Hypothalamus (tissue), 51 donors: ENCODE data around the gene BBS1.
"Not testable (repeated sequence)": the region's sequence is repeated elsewhere in the genome, so short reads cannot be mapped to it uniquely, and the experiment has no call there.

Source experiments
- DNase-seq, 51 donors: peaks; one replicate each; lab custom pipeline; 2025; lab: John Stamatoyannopoulos, UW

Gene BBS1

DNA sequence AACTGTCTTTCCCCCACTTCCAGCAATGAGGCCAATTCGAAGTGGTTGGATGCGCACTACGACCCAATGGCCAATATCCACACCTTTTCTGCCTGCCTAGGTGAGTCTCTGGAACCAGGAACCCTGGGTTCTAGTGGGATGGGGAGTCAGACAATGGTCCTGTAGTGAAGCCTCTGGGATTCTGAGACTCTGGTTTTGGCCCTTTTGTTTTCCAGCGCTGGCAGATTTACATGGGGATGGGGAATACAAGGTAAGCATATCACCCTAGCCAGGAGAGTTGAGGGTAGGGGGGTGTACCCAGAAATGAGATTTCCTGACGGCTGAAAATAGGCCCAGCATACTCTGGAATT is 530 bp downstream of the BBS1 start:
- DNase-seq, result peak in 1 of 51 donors; percentile 20

DNA sequence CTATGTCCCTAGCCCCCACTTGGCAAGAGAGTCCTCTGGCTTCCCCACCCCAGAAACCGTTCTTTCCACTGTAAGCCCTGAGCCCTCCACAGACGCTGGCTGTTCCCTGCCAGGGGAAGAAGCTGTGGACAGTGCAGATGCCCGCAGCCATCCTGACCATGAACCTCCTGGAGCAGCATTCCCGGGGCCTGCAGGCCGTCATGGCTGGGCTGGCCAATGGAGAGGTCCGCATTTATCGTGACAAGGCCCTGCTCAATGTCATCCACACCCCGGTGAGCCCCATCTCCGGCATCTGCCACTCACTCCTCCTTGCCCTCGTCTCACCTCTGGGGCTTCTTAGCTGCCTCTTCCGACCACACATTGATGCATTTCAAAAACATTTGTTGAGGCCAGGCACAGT is 13.2 kb downstream of the BBS1 start:
- no peak for DNase-seq

DNA sequence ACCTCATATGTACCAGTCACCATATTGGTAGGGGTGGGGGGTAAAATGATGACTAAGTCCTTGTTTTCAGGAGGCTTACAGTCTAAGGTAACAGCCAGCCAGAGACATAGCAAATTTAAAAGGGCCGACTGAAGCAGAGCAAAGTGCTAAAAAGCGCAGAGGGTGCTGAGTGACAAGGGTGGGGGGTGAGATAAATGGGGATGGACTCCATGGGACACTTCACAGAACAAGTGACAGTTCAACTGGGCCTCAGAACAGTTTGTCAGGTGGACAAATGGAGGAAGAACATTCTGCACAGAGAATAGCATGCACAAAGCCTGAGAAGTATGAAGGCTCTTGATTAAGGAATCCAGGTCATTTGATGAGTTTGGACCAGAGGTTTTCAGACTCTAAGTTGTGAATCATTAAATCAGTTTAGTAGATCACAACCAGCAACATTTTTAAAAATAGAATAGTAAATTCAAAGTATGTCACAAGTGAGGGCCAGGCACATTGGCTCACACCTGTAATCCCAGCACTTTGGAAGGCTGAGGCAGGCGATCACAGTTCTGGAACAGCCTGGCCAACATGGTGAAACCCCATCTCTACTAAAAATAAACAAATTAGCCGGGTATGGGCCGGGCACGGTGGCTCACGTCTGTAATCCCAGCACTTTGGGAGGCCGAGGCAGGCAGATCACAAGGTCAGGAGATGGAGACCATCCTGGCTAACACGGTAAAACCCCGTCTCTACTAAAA is 14.0 kb downstream of the BBS1 start:
- DNase-seq, result no peak

DNA sequence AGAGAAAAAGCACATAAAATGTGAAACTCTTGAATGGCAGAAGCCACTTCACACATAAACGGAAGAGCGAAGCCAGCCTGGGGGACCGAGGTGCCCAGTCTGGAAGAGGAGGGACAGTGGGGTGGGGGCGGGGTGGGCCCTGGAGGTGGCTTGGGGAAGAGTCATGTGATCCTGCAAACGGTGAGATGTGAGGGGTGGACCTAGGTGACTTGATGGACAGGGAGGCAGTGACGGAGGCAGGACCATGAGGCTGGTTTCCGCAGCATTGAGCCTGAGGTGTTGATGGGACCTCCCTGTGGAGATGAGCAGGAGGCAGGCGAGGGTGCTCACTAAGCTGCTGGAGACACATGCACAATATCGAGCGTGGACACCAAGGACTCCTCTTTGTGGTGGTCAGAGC is 18.6 kb downstream of the BBS1 start:
- no peak for DNase-seq

DNA sequence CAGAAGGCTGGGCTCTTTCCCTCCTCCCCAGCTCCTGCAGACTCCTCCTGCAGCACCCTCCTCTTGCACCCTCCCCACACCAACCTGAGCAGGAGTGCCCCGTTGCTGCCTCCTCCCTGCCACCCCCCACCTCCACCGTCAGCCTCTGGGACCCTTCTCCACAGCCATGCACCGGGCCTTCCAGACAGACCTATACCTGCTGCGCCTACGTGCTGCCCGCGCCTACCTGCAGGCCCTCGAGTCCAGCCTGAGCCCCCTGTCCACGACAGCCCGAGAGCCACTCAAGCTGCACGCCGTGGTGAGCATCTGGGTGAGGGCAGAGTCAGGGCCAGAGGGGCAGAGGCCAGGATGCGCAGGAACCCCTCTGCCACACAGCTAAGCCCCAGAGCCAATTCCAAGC is 19.2 kb downstream of the BBS1 start:
- no peak for DNase-seq

DNA sequence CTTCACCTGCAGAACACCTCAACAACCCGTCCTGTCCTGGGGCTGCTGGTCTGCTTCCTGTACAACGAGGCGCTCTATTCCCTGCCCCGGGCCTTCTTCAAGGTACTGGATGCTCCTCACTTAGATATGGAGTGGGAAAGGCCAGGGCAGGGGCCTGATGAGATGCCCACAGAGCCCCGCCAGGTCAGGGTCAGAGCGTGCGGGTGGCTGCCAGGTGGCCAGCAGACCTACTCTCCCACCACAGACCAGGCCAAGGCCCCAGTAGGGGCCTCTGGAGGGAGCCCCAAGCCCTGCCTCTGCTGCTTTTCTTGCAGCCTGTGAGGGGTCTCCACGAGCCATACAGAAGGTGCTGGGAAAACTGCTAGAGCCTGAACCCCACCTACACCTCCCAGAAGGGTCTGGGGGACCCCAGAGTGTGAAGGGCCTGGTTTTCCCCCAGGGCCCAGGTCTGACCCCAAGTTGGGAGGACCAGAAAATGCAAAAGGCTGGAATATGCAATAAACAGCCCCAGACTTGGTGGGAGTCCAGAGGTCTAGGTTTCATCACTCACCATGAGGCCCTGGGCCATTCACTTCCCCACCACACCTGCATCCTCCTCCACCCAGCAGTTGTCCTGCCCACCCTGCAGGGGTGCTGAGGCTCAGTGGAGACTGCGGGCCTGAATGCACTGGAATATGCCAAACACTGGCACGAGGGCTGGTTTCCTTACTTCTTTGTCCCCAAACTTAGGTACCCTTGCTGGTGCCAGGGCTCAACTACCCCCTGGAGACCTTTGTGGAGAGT is 20.7 kb downstream of the BBS1 start:
- no peak for DNase-seq

DNA sequence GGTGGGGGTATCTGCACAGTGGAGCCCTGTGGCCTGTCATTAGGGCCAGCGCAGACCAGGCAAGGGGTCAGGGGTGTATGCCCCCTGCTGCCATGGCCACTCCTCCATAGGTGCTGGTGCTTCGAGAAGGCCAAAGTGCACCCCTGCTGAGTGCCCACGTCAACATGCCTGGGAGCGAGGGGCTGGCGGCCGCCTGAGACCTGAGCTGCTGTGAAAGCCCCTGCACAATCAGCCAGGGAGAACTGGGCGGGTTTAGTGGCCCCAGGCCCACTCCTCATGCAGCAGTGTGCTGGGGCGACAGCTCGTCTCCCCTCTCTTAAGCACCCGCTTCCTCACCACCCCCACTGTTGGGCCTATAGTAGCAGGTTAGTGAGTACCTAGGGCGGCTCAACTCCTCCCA is 21.4 kb downstream of the BBS1 start:
- no peak for DNase-seq

DNA sequence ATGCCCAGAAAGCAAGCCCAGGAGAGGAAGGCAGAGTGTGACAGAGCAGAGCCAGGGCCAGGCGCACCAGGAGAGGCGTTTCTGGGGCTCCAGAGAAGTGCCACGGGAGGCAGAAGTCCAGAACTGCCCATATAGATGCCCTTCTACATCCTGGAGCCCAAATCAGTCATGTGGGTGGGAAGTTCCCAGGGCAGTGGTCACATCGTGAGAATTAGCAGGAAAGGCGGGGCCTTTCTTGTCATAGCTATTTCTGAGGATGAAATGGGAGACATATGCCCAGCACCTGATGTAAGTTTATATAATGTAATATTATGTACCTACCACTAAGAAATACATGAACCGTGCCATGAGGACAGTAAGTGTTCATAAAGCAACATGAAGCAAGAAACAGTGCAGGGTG is 22.3 kb downstream of the BBS1 start:
- no peak for DNase-seq

DNA sequence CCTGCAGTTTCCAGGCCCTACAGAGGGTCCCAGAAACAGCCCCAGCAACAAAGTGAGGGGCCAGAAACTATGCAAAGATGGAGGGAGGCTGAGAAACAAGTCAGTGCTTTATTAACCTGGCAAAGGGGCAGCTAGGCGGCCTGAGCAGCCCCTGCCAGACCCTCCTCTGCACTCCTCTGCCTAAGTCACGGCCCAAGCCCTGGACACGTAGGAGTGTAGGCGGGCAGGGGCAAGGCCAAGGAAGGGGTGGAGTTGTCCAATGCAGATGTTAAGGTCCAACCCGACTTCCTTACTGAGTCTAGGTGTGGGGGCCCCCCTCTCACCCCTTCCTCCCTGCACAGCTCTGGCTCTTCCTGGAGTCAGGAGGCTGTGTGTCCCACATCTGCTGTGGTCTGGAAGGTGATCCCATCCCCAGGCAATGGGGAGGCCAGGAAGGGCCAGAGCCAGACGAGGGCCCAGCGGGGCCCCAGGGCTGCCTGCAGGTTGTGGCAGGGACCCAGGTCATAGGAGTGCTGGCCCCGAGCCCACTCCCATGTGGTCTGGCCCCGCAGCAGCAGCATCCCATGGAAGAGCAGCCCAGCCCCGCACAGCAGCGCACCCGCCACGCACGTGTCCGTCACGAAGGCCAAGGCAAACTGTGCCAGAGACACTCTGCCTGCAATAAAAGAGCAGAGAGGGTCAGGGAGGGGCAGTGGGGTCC is 28.9 kb downstream of the BBS1 start:
- DNase-seq, result no peak

DNA sequence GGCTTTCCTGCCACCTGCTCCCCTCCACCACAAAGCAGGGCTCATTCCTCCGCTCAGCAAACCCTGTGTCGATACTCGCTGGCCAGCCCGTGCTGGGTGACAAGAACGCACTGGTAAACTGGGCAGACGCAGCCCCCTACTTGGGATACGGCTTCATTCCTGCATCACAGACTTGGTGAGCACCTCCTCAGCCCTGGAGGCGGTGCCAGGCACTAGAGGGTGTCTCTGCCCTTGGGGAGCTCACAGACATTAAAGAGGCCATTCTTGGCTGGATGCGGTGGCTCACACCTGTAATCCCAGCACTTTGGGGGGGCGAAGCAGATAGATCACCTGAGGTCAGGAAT is 29.4 kb downstream of the BBS1 start:
- no peak for DNase-seq

DNA sequence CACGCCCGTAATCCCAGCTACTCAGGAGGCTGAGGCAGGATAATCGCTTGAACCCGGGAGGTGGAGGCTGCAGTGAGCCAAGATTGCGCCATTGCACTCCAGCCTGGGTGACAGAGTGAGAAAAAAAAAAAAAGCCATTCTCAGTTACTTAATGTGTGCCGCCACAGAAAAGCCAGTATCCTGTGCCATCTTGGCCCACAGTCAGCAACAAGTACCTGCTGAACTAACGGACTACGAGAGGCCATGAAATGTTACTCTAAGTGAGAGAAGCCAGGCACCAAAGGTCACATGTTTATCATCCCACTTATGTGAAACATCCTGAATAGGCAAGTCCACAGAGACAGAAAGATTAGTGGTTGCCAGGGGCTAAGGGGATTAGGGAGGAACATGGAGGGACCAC is 30.2 kb downstream of the BBS1 start:
- not testable (repeated sequence) for DNase-seq

DNA sequence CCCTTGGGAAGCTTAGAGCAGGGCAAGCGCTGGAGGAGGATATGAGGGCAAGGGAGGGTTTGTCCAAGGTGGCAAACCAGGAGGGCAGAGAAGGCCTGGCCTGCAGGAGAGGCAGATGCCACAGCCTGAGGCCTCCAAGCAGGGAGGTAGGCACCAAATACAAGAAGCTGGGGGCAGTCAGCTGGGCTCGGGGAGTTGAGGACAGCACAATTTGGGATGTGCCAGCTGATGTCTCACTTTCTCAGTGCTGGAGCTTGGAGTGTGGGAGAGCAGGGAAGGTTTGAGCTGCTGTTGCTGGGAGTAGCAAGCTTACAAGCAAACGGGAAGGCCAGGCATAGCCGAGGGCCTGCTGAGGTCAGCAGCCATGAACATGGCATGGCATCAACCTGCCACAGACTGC is 31.5 kb downstream of the BBS1 start:
- DNase-seq, result no peak

DNA sequence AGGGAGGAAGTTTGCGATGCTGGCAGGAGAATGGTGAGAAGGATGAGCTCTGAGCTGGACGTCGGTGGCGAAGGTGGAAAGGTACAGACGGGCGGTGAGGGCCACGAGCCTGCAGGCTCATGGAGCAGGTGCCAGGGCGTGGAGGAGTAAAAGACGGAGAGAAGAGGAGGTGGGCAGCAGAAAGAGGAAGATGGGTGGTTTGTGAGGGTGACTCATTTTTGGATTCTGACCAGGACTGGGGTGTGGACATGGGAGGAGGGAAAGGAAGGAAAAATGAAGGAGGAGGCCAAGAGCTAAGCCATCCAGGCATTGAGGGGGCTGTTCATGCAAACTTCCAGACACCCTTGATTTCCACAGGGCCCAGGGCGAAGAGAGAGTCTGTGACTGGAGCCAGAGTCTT is 31.9 kb downstream of the BBS1 start:
- peak in 1 of 51 donors; percentile 48 for DNase-seq

DNA sequence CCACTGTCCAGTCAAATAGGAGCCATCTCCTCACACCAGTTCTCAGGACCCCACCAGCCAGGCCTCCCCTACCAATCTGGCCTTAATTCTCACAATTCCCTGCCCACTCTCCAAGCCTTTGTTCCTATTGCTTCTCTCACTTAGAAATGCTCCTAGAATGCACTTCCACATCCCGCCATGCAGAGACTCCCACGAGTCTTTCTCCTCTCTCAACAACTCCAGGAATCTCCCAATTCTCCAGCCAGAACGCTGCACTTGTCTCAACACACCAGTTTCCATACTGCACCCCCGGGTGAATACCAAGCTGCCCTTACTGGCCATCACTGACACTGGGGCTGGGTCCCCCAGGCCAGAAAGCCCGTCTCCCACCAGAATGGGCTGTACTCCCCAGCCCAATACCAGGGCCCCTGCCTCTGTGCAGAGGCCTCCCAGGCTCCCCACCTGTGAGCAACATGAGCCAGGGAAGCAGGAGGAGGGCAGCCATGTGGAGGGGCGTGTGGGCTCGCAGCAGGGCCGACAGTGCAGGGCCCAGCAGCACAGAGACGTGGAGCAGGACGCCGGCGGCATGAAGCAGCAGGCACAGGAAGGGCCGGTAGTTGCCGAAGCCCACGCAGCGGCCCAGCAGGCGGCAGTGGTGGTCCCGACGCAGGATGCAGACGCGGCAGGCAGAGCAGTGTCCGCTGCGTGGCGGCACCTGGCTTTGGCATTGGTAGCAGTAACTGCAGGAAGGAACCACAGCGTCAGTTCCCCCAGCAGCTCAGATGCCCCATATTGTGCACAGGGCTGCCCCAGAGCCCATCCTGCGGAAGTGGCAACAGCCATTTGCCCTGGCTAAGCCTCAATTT is 33.0 kb downstream of the BBS1 start:
- DNase-seq, result peak in 26 of 51 donors; percentile 3 to 54 (median 21)

DNA sequence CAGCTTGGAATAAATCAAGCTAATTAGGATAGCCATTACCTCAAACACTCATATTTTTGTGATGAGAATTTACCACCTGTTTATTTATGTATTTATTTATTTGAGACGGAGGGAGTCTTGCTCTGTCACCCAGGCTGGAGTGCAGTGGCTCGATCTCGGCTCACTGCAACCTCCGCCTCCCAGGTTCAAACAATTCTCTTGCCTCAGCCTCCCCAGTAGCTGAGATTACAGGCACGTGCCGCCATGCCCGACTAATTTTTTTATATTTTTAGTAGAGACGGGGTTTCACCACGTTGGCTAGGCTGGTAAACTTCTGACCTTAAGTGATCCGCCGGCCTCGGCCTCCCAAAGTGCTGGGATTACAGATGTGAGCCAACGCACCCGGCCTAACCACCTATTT is 34.5 kb downstream of the BBS1 start:
- not testable (repeated sequence) for DNase-seq

DNA sequence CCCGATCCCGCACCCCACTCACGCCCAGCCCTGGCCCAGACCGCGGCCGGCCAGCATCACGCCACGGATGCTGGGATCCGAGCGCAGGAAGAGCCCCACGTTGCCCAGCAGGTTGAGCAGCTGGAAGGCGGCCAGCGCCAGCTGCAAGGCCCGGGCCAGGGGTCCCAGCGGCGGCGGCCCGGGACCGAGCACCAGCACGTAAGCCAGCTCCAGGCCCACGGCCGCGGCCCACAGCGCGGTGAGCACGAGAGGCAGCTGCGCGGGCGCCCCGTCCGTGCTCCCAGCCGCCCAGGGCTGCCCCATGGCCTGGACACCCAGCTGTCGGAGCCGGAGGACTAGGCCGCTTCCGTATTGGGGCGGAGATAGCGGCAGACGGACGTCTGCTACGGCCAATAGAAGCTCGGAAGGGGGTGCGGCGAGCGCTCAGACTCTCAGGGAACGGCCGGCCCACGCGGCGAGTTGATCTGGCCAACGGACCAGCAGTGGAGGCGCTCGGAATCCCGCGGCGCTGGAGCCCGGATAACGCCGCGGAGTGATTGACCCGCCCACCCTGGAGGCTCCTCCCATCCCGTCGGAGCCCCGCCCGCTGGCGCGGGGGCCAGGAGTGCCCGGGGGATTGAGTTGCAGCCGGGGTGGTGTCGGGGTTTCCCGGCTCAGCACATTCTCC is 35.4 kb downstream of the BBS1 start, which contains the start of gene ZDHHC24:
Gene ZDHHC24 (minus strand): TSS at position 348 of the 667 bp plus-strand sequence. CDS start 45 bp downstream, at position 303.
- DNase-seq, result peak; percentile 61 to 97 (median 93)

DNA sequence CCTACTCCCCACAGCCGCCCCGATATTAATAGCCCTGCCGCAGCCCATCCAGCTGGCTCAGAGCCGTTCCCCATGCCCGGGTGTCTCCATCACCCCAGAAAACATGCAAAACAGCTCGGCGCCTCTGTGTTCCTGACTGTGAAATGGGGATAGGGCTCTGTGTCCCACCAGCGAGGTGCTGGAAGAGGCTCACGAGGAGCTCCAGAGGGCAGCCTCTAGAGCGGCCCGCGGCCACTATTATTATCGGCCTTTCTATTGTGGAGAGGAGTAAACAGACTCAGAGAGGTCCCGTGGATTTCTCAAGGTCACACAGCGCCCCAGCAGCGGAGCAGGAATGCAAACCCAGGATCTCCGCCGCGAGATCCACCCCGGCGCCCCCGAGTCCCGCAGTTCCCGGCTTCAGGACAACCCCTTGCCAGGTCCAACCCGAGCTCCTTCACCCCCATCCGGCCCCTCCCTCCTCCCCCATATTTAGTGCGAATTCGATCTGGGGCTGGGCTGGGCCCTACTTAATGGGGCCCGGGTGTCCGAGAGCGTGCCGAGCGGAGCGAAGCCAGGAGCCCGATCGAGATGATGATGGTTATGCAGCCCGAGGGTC is 36.0 kb downstream of the BBS1 start, which contains the start of gene ACTN3:
Gene ACTN3 (plus strand): TSS at position 536 of the 598 bp plus-strand sequence. CDS start 35 bp downstream, at position 571.
- no peak for DNase-seq

DNA sequence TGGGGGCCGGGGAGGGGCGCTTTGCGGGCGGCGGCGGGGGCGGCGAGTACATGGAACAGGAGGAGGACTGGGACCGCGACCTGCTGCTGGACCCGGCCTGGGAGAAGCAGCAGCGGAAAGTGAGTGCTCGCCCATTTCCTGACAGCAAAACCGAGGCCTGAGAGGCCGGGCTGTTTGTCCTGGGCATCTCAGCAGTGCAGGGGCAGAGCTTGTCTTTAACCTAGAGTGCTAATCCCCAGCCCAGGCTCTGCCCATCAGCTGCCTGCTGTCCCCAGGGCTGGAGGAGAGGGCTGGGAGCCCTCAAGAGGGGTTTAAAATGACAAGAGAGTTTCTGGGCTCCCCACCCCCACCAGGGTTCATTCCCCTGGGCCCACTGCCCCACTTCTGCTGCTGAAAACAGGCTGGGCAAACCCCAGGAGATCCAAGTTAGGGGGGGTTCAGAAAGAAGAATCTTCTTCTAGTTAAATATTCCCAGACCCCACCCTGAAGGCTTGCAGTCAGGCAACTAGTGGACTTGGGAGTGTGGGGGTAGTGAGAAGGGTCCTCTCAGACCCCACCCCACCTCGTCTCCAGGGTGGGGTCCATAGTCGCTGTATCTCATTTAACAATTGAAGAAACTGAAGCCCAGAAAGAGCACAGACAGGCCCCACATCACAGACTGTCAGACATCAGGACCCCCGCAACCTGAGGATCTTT is 36.7 kb downstream of the BBS1 start:
- no peak for DNase-seq

DNA sequence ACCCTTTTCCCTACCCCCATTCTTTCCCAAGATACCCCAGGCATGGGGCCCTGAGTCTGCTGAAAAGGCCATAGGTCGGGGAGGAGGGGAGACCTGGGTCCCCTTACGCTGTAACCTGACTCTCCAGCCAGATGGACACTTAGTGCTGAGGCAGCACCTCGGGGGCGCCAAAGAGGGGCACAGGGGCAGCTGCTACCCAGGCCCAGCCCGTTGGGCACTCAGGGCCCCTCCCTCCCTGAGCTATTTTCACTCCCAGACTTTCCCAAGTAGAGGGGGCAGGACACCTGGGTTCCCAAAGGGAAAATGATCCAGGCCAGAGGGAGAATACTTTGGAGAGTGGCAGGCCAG is 37.2 kb downstream of the BBS1 start:
- no peak for DNase-seq
